ELR (cell line): ENCODE data around the gene DCPS.
"Not testable (repeated sequence)": the region's sequence is repeated elsewhere in the genome, so short reads cannot be mapped to it uniquely, and the experiment has no call there.

Experiments used
- DNase-seq: peaks from one replicate; pipeline ENCODE4 v3.0.0-alpha.2; 2015; ENCODE audit warnings: low read depth

Gene DCPS

DNA sequence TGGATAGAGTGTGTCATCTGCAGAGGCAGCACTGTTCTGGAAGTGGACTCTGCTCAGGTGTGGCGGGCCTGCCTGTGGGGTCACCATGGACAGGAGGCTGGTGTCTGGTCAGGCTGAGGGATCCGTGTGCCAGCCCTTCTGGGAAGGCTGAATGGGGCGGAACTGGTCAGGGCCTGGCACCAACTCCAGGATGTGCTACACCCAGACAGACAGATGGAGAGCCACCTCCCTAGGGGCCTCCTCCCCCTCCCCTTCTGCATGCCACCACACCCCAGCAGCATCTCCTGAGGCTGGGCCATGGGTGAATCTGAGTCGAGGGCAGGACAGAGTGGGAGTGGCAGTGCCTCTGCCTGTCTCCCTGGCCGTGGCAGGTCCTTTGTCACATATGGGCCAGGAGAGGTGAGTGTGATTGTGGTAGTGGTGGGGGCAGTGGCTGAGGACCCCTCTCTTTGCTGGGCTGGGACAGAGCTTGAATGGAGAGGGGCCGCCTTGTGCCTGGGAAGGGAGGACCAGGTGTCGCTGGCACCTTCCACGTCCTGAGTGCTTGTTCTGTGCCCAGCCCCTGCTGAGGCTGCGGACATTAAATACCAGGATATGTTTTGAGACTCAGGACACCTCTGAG lies 80.7 kb downstream of the DCPS start:
- no peak for DNase-seq

GRCh38 chr11:126385991-126386728 lies 82.3 kb downstream of the DCPS start:
- no peak for DNase-seq

DNA sequence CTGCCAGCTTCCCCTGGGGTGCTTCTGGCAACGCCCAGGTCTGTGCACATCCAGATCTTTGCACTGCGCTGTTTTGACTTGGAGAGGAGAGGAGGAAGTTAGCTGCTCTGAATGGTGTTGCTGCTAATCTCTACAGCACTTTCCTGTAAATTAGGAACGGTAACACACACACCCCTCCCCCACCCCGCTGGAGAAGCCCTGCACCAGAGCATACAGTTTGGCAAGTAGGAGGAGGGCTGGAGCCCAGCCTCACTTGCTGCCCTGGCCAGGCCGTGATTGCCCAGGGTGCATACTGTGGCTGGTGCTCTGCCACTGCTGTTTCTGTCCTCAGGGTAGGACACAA lies 82.8 kb downstream of the DCPS start:
- DNase-seq, result not testable (repeated sequence)

DNA sequence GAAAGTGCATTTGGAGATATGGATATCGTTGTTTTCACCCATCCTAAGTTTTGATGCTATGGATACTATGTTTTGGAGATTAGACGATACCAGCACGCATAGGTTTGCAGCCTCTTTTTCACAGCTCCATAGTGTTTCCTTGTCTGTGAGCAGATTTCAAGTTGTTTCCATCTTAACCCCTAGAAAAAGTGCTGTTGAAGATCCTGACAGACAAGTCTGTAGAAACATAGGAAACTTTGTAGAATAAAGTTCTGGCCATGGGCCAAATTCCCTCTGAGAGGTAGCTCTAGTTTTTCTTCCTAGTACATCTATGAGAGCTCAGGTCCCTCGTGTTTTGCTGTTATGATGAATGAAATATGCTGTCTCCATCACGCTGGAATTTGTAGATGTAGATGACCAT lies 84.0 kb downstream of the DCPS start:
- DNase-seq, result no peak

DNA sequence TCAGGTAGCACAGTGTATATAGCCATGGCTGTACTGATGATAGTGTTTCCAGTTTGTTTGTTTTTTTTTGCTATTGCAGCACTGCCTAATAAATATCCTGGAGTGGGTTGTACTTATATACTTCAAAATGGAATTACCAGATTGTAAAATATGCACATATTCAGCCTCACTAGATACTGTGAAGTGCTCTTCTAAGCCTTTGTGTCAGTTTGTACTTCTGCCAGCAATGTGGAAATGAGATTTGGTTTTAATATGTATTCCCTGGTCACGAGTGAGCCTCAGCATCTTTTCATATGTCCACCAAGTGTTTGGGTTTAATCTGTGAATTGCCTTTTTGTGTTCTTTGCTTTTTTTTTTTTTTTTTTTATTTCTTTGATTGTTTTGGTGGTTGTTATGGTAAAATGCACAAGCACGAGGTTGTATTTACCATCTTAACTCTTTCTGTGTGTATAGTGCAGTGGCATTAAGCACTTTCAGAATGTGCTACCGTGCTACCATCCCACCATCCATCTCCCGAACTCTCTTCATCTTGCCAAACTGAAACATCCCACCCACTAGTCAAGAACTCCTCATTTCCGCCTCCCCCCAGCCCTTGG lies 86.5 kb downstream of the DCPS start:
- no peak for DNase-seq

GRCh38 chr11:126391286-126391954 lies 87.6 kb downstream of the DCPS start:
- no peak for DNase-seq

DNA sequence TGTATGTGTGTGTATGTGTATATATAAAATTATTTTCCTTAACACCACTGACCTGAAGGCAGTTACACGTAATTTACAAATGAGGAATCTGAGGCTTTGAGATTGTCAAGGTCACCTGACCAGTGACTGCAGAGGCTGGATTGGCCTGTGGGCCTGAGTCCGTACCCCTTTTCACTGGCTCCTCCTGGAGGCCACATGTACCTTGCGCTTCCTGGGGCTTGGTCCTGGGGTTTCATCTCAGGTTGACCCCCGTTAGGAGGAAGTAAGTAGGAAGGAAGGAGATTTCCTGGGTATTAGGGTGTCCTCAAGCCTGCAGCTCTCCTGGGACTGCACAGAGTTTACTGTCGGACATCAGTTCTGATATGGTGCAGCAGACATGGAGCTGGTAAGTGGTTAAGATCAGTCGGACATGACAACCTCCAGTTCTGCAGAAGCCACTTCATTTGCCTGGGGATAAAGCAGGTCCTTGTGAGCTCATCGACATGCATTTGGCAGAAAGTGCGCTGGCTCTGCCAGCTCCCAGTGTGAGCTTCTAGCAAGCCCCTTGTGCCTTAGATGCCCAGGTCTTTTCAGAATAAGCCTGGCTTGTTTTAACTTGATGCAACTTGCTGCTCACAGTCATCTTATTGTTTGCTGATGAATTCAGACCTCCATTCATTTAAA lies 88.2 kb downstream of the DCPS start:
- DNase-seq, result no peak

DNA sequence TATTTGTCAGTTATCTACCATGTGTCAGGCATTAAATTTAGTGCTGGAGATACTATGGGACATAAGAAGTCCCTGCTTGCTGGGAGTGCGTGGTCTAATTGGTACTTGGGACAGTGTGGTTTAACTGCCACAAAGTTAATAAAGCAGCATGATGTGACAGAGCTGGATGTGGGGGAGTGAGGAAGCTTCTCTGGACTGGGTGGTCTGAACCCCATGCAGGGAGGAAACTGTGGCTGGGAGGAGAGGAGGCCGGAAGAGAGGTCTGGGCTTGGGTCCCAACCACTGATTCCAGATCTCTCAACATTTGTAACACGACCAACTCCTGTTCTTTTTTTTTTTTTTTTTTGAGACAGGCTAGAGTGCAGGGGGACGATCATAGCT lies 88.8 kb downstream of the DCPS start:
- DNase-seq, result no peak

DNA sequence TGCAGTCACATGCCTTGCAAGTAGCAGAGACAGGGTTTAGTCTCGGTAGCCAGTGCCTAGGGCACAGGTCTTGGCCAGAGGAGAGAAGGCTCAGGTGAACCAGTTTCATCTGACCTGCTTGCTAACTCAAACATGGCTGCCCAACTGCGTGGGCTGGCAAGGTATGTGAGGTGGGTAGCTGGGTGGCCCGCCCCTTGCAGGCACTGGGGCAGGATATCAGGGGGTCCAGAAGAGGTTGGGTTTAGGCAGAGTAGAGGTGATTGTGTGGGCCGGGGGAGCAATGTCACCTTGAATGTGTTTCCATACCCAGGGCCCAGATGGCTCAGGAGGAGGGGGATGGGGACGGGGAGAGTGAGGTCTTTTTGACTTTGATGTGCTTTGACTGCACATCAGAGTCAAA lies 89.3 kb downstream of the DCPS start:
- DNase-seq, result no peak

DNA sequence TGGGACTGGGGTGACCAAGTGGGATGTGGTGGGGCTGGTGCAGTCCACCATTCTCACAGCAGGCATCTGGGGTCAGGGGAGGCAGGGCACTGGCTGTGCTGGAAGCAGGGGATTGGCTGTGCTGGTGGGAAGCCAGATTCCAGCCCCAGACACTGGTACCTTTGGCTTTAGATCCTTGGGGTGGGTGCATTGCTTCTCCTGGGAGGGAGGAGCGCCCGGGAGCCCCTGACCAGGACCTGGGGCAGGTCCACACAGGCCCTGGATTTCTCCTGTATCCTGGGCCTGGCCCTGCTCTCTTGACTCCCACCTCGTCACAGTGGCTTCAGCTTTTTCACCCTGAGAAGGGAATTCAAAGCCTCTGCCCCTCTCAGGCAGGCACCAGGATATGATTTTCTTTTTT lies 90.2 kb downstream of the DCPS start:
- no peak for DNase-seq

GRCh38 chr11:126394634-126395072 lies 90.8 kb downstream of the DCPS start:
- DNase-seq, result not testable (repeated sequence)
